Muscle of back (tissue), 11 donors: Measurements from ENCODE around the gene SNF8. TPM values are rescaled to one million over a fixed set of nuclear protein-coding genes. Genes with fewer than 3 reads are reported as not detected.

Experiments used
- DNase-seq, 3 donors: peaks; one replicate each; pipeline versions ENCODE4 v3.0.0 to v3.0.0-alpha.2; 2013
- polyA plus RNA-seq, 10 donors: library from polyadenylated mRNA; unstranded; fragments of 120-200 nt; gene quantifications; one replicate each; pipeline ENCODE4 v1.2.1, GENCODE V29; 2013; ENCODE audit not compliant: insufficient read length in 10 of 10

The SNF8 gene
- polyA plus RNA-seq, 10 donors, result 59.5 to 78.6 (median 65.4) TPM

GRCh38 chr17:48893646-48894508 lies 50.8 kb downstream of the SNF8 start:
- no peak for DNase-seq

- DNase-seq, result no peak
These were observed 51.5 kb downstream of the SNF8 start for GRCh38 chr17:48892940-48893645.

GRCh38 chr17:48890086-48890485 lies 54.6 kb downstream of the SNF8 start:
- DNase-seq, result no peak

GRCh38 chr17:48883171-48883570 lies 61.5 kb downstream of the SNF8 start:
- no peak for DNase-seq

GRCh38 chr17:48882272-48882671 lies 62.4 kb downstream of the SNF8 start:
- no peak for DNase-seq

Other genes starting within 250 kb of the SNF8 start
- not detected for gene PRAC1, start 222.3 kb downstream of the SNF8 start, polyA plus RNA-seq
- not detected for gene PRAC2, start 221.7 kb downstream of the SNF8 start, polyA plus RNA-seq
- gene HOXB13, start 216.1 kb downstream of the SNF8 start, polyA plus RNA-seq, result under 1 TPM in 1 of 10 donors, not detected in 9; 0.04 TPM
- gene TTLL6, start 127.6 kb downstream of the SNF8 start, polyA plus RNA-seq, result under 1 TPM in 1 of 10 donors, not detected in 9; 0.22 TPM
- gene CALCOCO2, start 113.8 kb downstream of the SNF8 start, polyA plus RNA-seq, result 10 to 100 TPM; 41.0 to 57.4 (median 50.7) TPM
- gene ATP5MC1, start 52.1 kb downstream of the SNF8 start, polyA plus RNA-seq, result 100 to 1,000 TPM; 110 to 146 (median 128) TPM
- gene UBE2Z, start 36.4 kb downstream of the SNF8 start, polyA plus RNA-seq, result 10 to 100 TPM; 55.4 to 68.9 (median 59.9) TPM
- gene GIP, start 23.8 kb upstream of the SNF8 start, polyA plus RNA-seq, result under 1 TPM in 1 of 10 donors, not detected in 9; 0.35 TPM
- gene IGF2BP1, start 52.5 kb upstream of the SNF8 start, polyA plus RNA-seq, result 10 to 100 TPM in 8 of 10 donors, 1 to 10 TPM in 2; 5.2 to 17.7 (median 12.3) TPM
- under 1 TPM; 0.05 to 0.22 (median 0.12) TPM for gene B4GALNT2, start 187.9 kb upstream of the SNF8 start, polyA plus RNA-seq